ENCODE data around the gene ZFAND6. TPM values are rescaled to one million over a fixed set of nuclear protein-coding genes. Genes with fewer than 3 reads are reported as not detected.

Gene ZFAND6
- polyA plus RNA-seq, 3 donors from 2014 or later = 136 to 143 (median 136) TPM

- peaks cover 0 to 17% (median 13%) of the 10 kb centered on the region in 3 donors for H3K36me3 Mint-ChIP-seq
- H3K4me3 Mint-ChIP-seq = peak overlapping the region in 3 of 5 donors; percentile 12 to 47 (median 20)
- peaks cover 23 to 24% of the 10 kb centered on the region in 2 donors for H3K4me1 Mint-ChIP-seq
- peaks cover 0 to 3% (median 1%) of the 10 kb centered on the region in 3 donors for H3K27me3 Mint-ChIP-seq (ENCODE audit: low read depth in 3 of 3)
- H3K27ac Mint-ChIP-seq = peak overlapping the region; percentile 23 to 72 (median 60)
- peak; percentile 43 to 52 (median 44) for DNase-seq
- H3K9me3 Mint-ChIP-seq = no peaks in the 10 kb centered on the region
Observed at GRCh38 chr15:80160570-80161156, 101.2 kb downstream of the ZFAND6 start.

DNA sequence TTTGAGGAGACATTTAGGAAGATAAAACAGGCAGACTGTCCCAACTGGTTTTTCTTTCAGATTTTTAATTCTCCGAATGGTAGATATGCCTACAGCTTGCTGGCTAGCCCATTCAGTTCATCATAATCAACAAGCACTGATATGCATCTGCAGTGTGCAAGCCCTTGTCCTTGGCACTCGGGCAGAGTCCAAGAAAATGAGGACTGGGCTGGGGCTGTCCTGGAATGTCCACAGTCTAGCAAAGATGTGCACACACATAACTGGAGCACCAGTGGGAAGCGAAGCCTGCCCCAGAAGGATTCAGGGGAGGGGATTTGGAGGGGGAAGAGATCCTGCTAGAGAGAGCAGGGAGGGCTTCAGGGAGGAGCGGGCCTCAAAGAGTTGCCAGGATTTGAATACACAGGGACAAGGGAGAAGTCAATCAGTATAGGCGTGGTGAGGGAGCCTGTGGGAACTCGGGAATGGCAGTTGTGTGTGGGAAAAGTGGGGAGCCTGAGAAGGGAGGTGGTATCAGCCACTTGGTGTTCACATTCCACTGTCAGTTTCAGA is 102.1 kb downstream of the ZFAND6 start:
- Mint-ChIP-seq H3K27me3 (ENCODE audit: low read depth in 3 of 3) (peaks cover 0 to 3% (median 1%) of the 10 kb centered on the region in 3 donors), H3K4me1 (peaks cover 23 to 24% of the 10 kb centered on the region in 2 donors), H3K4me3 (no peak overlapping the region), H3K9me3 (no peaks in the 10 kb centered on the region), H3K36me3 (peaks cover 0 to 17% (median 13%) of the 10 kb centered on the region in 3 donors), H3K27ac (peak overlapping the region in 4 of 6 donors; percentile 1 to 76 (median 58))
- no peak for DNase-seq

DNA sequence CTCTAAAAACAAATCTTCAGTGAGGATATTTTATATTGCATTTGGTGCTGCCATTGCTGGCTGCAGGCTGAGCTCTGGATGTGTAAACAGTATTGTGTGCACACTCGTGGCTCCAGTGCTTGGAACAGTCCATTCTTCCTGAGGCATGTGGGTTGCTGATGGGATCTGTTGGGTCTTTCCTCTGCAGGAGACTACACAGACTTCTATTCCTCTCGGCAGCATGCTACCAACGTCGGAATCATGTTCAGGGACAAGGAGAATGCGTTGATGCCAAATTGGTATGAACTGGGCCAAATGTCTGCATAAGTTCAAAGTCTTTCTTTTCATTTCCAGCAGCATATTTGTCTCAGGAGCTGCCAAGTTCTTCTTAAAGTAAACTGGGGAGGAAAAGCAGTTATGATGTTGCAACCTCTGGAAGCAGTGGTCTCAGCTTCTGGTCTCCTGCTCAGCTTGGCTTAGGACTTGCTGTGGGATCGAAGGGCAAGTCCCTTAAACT is 102.6 kb downstream of the ZFAND6 start:
- H3K27me3 Mint-ChIP-seq (ENCODE audit: low read depth in 3 of 3) = peaks cover 0 to 3% (median 1%) of the 10 kb centered on the region in 3 donors
- H3K4me3 Mint-ChIP-seq = no peak overlapping the region
- H3K27ac Mint-ChIP-seq = peak overlapping the region in 1 of 6 donors; percentile 1

DNA sequence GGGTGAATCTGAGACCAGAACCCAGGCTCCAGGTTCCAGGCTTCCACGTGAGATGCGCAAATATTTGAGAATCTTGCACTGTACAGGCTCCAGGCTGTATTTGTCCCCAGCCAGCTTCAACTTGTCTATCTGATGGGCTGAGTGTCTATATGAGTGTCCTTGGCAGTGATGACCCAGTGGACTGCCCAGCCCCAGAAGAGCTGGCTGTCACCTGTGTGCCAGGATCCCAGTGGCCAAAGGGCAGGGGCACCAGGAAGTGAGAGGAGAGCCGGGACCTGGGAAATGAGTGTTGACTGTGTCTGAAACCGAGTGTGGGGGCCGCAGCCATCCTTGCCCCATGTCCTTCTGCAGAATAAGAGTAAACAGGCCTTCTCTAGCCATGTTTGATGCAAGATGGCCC is 103.7 kb downstream of the ZFAND6 start:
- no peak for DNase-seq
- peaks cover 23 to 24% of the 10 kb centered on the region in 2 donors for H3K4me1 Mint-ChIP-seq
- H3K27me3 Mint-ChIP-seq (ENCODE audit: low read depth in 3 of 3) = peaks cover 0 to 3% (median 1%) of the 10 kb centered on the region in 3 donors
- peaks cover 0 to 17% (median 13%) of the 10 kb centered on the region in 3 donors for H3K36me3 Mint-ChIP-seq
- H3K4me3 Mint-ChIP-seq = no peak overlapping the region
- no peaks in the 10 kb centered on the region for H3K9me3 Mint-ChIP-seq
- H3K27ac Mint-ChIP-seq = no peak overlapping the region

More for the DNA sequence above, 102.6 kb downstream of the ZFAND6 start:
- H3K4me1 Mint-ChIP-seq = peaks cover 23 to 24% of the 10 kb centered on the region in 2 donors
- DNase-seq = no peak
- H3K9me3 Mint-ChIP-seq = no peaks in the 10 kb centered on the region
- peaks cover 0 to 17% (median 13%) of the 10 kb centered on the region in 3 donors for H3K36me3 Mint-ChIP-seq

GRCh38 chr15:80163897-80164296 is 104.4 kb downstream of the ZFAND6 start:
- no peak for DNase-seq
- Mint-ChIP-seq H3K27ac (peak overlapping the region in 1 of 6 donors; percentile 24), H3K9me3 (no peaks in the 10 kb centered on the region), H3K4me1 (peaks cover 23 to 24% of the 10 kb centered on the region in 2 donors), H3K4me3 (no peak overlapping the region), H3K27me3 (ENCODE audit: low read depth in 3 of 3) (peaks cover 0 to 5% (median 3%) of the 10 kb centered on the region in 3 donors), H3K36me3 (peaks cover 4 to 18% (median 17%) of the 10 kb centered on the region in 3 donors)

GRCh38 chr15:80167936-80168335 is 108.5 kb downstream of the ZFAND6 start:
- Mint-ChIP-seq H3K4me1 (no peaks in the 10 kb centered on the region), H3K36me3 (peaks cover 4 to 12% (median 8%) of the 10 kb centered on the region in 3 donors), H3K27me3 (ENCODE audit: low read depth in 3 of 3) (peaks cover 0 to 4% (median 0%) of the 10 kb centered on the region in 3 donors), H3K9me3 (no peaks in the 10 kb centered on the region), H3K27ac (no peak overlapping the region), H3K4me3 (no peak overlapping the region)
- no peak for DNase-seq

GRCh38 chr15:80168421-80168820 is 108.9 kb downstream of the ZFAND6 start:
- Mint-ChIP-seq H3K36me3 (peaks cover 4 to 11% (median 8%) of the 10 kb centered on the region in 3 donors), H3K27ac (no peak overlapping the region), H3K4me1 (no peaks in the 10 kb centered on the region)

DNA sequence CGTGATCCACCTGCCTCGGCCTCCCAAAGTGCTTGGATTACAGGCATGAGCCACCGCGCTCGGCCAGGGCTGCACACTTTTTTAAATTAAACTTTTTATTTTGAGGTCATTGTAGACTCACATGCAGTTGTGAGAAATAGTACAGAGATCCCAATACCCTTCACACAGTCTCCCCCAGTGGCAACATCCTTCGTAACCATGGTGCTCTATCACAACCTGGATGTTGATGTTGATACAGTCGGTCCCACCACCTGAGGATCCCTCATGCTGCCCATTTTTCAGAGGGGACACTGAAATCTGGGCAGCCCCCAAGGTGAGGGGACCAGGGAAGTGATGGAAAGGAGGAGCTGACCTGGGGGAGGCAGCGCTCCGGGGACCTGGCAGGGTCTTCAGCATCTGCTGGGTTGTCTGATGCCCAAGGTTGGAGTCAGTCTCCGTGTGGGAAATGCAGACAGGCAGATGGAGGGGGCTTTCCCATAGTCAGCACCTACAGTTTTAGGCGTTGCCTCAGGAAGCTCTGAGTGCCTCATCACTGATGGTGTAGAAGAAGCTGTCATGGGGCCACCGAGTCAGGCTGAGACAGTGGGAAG is 110.4 kb downstream of the ZFAND6 start:
- Mint-ChIP-seq H3K4me3 (no peak overlapping the region), H3K36me3 (peaks cover 4 to 8% (median 6%) of the 10 kb centered on the region in 3 donors), H3K27me3 (ENCODE audit: low read depth in 3 of 3) (peaks cover 0 to 4% (median 0%) of the 10 kb centered on the region in 3 donors), H3K4me1 (no peaks in the 10 kb centered on the region), H3K27ac (no peak overlapping the region), H3K9me3 (no peaks in the 10 kb centered on the region)
- DNase-seq = no peak

More at GRCh38 chr15:80168421-80168820, 108.9 kb downstream of the ZFAND6 start:
- no peak overlapping the region for H3K4me3 Mint-ChIP-seq
- no peak for DNase-seq
- peaks cover 0 to 4% (median 0%) of the 10 kb centered on the region in 3 donors for H3K27me3 Mint-ChIP-seq (ENCODE audit: low read depth in 3 of 3)
- no peaks in the 10 kb centered on the region for H3K9me3 Mint-ChIP-seq

- no peak overlapping the region for H3K4me3 Mint-ChIP-seq
- H3K9me3 Mint-ChIP-seq = no peaks in the 10 kb centered on the region
- no peak for DNase-seq
- H3K36me3 Mint-ChIP-seq = peaks cover 4 to 8% (median 6%) of the 10 kb centered on the region in 3 donors
- peaks cover 0 to 4% (median 0%) of the 10 kb centered on the region in 3 donors for H3K27me3 Mint-ChIP-seq (ENCODE audit: low read depth in 3 of 3)
- H3K27ac Mint-ChIP-seq = no peak overlapping the region
- no peaks in the 10 kb centered on the region for H3K4me1 Mint-ChIP-seq
Observed at GRCh38 chr15:80170596-80170995, 111.1 kb downstream of the ZFAND6 start.

DNA sequence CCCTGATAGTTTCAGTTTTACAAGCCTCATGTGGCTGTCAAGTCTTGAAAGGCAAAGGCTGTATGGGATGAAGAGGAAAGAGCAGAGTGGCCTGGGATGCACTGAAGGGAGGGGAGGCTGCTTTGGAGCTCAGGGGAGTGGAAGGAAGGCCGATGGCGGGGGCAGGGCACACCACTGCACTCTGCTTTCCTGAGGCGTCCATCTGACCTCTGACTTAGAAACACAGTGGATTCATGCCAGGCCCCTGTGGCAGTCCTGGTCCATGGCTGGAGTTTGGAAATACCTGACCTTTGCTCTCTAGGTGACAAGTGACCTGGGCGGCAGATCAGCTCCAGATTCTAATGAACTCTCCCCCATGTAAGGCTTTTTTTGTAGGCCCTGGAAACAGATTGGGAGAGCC is 112.3 kb downstream of the ZFAND6 start:
- Mint-ChIP-seq H3K4me1 (no peaks in the 10 kb centered on the region), H3K27ac (peak overlapping the region in 1 of 6 donors; percentile 62), H3K9me3 (no peaks in the 10 kb centered on the region), H3K27me3 (ENCODE audit: low read depth in 3 of 3) (peaks cover 0 to 4% (median 0%) of the 10 kb centered on the region in 3 donors), H3K36me3 (peaks cover 6 to 11% (median 7%) of the 10 kb centered on the region in 3 donors), H3K4me3 (no peak overlapping the region)
- DNase-seq = no peak

GRCh38 chr15:80172401-80172800 is 112.9 kb downstream of the ZFAND6 start:
- Mint-ChIP-seq H3K9me3 (no peaks in the 10 kb centered on the region), H3K27ac (no peak overlapping the region), H3K36me3 (peaks cover 6 to 14% (median 11%) of the 10 kb centered on the region in 3 donors), H3K4me1 (no peaks in the 10 kb centered on the region), H3K4me3 (no peak overlapping the region), H3K27me3 (ENCODE audit: low read depth in 3 of 3) (peaks cover 0 to 4% (median 0%) of the 10 kb centered on the region in 3 donors)
- DNase-seq = no peak

- H3K27ac Mint-ChIP-seq = no peak overlapping the region
- no peaks in the 10 kb centered on the region for H3K9me3 Mint-ChIP-seq
- H3K4me3 Mint-ChIP-seq = no peak overlapping the region
- H3K36me3 Mint-ChIP-seq = peaks cover 6 to 19% (median 11%) of the 10 kb centered on the region in 3 donors
- no peaks in the 10 kb centered on the region for H3K4me1 Mint-ChIP-seq
- peaks cover 0 to 4% (median 0%) of the 10 kb centered on the region in 3 donors for H3K27me3 Mint-ChIP-seq (ENCODE audit: low read depth in 3 of 3)
- peak; percentile 41 to 53 (median 51) for DNase-seq
Observed at GRCh38 chr15:80173022-80173759, 113.7 kb downstream of the ZFAND6 start.

DNA sequence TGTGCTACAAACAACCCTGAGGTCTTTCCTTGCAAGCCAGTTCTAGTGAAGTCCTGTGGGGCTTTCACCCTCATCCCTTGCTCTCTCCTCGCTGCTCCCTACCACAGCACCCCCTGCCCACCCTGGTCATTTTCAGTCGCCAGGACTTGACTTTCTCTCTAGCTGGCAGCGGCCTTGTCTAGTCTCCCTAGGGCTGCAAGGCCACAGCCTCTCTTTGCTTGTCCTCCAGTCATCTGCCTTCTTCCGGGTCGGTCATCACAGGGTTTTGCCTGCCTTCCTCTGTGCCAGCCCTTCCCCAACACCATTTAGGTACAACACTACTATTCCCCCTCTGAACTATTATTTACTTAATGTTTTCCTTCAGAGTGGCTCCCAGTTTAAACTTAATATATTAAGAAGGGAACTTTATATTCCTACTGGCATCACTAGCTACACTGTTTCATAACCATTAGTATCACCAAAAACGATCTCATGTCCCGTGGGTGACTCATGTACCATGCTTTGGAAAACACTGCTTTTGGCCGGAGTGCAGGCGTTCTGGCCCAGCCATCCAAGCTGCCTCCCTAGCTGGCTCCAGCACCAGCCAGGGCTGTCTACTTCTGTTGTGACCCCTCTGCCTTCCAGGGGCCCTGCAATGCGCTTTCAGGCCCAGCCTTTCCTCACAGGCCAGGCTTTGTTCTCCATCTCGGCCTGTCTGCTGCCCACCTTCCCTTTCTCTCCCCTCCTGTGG is 114.7 kb downstream of the ZFAND6 start:
- no peaks in the 10 kb centered on the region for H3K9me3 Mint-ChIP-seq

More for the DNA sequence above, 114.7 kb downstream of the ZFAND6 start:
- no peak overlapping the region for H3K27ac Mint-ChIP-seq
- no peak for DNase-seq
- no peaks in the 10 kb centered on the region for H3K4me1 Mint-ChIP-seq
- no peak overlapping the region for H3K4me3 Mint-ChIP-seq
- no peaks in the 10 kb centered on the region for H3K27me3 Mint-ChIP-seq (ENCODE audit: low read depth in 3 of 3)
- peaks cover 7 to 19% (median 11%) of the 10 kb centered on the region in 3 donors for H3K36me3 Mint-ChIP-seq
